Glomerular visceral epithelial cell (primary cell): ENCODE results near the gene ZNF700.
A peak's percentile ranks its signal among the peaks of the same experiment; 100 is the strongest.
"Not testable (repeated sequence)": the region's sequence is repeated elsewhere in the genome, so short reads cannot be mapped to it uniquely, and the experiment has no call there.

Source experiments
- DNase-seq: peaks from one replicate; pipeline ENCODE4 v3.0.0-alpha.2; 2016; ENCODE audit errors: extremely low spot score

The ZNF700 gene

GRCh38 chr19:11938383-11938782, 13.5 kb downstream of the ZNF700 start:
- not testable (repeated sequence) for DNase-seq

GRCh38 chr19:11941361-11941887, 16.5 kb downstream of the ZNF700 start:
- DNase-seq, result not testable (repeated sequence)

GRCh38 chr19:11942008-11942842, 17.3 kb downstream of the ZNF700 start:
- DNase-seq, result no peak

- no peak for DNase-seq
These were observed 17.9 kb downstream of the ZNF700 start for GRCh38 chr19:11942843-11943108.

DNA sequence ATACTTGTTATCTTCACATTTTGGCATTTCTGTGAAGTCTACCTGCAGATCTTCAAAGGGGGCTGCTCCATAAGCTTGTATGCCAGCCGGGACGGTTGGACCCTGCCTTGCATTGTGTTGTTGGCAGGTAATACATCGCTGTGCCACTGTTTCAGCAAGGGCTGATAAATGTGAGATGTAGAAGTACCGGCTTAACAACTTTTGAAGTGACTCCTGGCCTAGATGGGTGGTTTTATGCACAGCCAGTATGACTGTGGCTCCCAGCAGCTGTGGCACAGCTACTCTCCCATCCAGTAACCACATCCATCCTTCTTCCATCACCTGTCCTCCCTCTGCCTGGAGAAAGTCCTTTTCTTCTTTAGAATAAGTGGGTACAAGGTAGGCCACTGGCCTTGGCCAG, 19.7 kb downstream of the ZNF700 start:
- DNase-seq, result no peak

DNA sequence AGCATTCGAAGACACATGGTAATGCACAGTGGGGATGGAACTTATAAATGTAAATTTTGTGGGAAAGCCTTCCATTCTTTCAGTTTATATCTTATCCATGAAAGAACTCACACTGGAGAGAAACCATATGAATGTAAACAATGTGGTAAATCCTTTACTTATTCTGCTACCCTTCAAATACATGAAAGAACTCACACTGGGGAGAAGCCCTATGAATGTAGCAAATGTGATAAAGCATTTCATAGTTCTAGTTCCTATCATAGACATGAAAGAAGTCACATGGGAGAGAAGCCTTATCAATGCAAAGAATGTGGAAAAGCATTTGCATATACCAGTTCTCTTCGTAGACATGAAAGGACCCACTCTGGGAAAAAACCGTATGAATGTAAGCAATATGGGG, 23.7 kb downstream of the ZNF700 start:
- DNase-seq, result no peak

- no peak for DNase-seq
These were observed 24.3 kb downstream of the ZNF700 start for GRCh38 chr19:11949201-11949600.

DNA sequence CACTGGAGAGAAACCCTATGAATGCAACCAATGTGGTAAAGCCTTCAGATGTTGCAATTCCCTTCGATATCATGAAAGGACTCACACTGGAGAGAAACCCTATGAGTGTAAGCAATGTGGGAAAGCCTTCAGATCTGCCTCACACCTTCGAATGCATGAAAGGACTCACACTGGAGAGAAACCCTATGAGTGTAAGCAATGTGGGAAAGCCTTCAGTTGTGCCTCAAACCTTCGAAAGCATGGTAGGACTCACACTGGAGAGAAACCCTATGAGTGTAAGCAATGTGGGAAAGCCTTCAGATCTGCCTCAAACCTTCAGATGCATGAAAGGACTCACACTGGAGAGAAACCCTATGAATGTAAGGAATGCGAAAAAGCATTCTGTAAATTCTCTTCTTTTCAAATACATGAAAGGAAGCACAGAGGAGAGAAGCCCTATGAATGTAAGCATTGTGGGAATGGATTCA, 24.7 kb downstream of the ZNF700 start:
- DNase-seq, result not testable (repeated sequence)

GRCh38 chr19:11950312-11950711, 25.4 kb downstream of the ZNF700 start:
- no peak for DNase-seq

GRCh38 chr19:11963566-11964355, 38.9 kb downstream of the ZNF700 start:
- DNase-seq, result peak; percentile 12

DNA sequence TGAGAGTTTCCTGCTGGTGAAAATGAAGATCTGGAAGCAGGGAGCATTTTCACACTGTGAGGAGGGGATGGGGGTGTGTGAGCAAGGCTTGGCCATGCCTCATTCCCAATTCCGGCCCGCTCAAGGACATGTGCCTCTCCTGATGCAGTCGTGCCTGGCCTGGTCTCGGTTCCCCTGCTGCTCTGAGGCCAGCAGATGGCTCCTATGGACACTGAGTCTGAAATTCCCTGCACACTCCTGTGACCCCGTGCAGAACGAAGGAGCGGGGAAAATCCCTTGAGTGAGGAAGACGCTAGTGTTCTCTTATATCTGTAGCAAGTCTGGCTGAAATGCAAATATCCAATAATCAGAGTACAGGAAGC, 39.6 kb downstream of the ZNF700 start:
- peak; percentile 12 for DNase-seq

- no peak for DNase-seq
These were observed 40.1 kb downstream of the ZNF700 start, which contains the start of gene ZNF763 for GRCh38 chr19:11964858-11965645. ZNF763 (plus strand) TSS chr19:11965040; CDS start chr19:11965209, 169 bp downstream.

GRCh38 chr19:11970174-11970573, 45.3 kb downstream of the ZNF700 start:
- no peak for DNase-seq

- no peak for DNase-seq
These were observed 46.1 kb downstream of the ZNF700 start for GRCh38 chr19:11971041-11971440.

DNA sequence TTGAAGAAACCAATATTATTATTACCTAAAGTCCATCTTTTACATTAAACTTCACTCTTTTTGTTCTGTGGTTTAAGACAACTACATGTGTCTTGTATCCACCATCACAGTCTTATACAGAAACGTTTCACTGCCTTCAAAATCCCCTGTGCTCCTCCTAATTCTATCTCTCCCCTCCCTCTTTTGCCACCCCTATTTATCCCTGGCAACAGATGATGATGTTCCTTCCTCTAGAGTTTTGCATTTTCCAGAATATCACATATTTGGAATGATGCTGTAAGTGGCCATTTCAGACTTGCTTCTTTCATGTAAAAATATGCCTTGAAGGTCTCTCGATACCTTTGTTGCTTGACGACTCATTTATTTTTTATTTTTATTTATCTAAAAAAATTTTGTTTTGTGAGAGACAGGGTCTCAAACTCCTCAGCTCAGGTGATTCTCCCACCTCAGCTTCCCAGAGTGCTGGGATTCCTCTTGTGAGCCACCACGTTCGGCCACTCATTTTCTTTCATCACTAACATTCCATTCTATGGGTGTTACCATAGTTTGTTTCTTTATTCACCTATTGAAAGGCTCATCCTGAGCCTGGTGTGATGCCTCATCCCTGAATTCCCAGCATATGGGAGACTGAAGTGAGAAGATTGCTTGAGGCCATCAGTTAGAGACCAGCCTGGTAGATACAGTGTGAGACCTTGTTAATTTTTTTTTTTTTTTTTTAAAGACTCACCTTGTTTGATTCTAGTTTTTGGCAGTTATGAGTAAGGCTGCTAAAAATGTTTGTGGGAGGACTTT, 48.3 kb downstream of the ZNF700 start:
- DNase-seq, result no peak

DNA sequence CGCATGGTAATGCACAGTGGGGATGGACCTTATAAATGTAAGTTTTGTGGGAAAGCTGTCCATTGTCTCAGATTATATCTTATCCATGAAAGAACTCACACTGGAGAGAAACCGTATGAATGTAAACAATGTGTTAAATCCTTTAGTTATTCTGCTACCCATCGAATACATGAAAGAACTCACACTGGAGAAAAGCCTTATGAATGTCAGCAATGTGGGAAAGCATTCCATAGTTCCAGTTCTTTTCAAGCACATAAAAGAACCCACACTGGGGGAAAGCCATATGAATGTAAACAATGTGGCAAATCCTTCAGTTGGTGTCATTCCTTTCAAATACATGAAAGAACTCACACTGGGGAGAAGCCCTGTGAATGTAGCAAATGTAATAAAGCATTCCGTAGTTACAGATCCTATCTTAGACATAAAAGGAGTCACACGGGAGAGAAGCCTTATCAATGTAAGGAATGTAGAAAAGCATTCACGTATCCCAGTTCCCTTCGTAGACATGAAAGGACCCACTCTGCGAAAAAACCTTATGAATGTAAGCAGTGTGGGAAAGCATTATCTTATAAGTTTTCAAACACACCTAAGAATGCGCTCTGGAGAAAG, 53.7 kb downstream of the ZNF700 start:
- no peak for DNase-seq

- no peak for DNase-seq
These were observed 54.6 kb downstream of the ZNF700 start for GRCh38 chr19:11979527-11979926.

DNA sequence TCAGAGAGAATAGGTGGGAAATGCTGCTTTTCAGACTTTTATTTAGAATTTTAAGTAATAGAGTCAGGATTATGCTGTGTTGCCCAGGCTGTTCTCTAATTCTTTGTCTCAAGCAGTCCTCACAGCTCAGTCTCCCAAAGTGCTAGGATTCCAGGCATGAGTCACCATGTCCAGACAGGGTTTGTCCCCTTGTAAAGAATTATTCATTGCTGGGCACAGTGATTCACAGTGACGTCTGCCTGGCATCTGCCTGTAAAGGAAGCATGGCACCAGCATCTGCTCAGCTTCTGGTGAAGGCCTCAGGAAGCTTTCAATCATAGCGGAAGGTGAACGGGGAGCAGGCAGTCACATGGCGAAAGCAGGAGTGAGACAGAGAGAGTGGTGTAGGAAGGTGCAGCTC, 57.6 kb downstream of the ZNF700 start:
- DNase-seq, result peak; percentile 21

- DNase-seq, result no peak
These were observed 60.1 kb downstream of the ZNF700 start for GRCh38 chr19:11984986-11985385.

DNA sequence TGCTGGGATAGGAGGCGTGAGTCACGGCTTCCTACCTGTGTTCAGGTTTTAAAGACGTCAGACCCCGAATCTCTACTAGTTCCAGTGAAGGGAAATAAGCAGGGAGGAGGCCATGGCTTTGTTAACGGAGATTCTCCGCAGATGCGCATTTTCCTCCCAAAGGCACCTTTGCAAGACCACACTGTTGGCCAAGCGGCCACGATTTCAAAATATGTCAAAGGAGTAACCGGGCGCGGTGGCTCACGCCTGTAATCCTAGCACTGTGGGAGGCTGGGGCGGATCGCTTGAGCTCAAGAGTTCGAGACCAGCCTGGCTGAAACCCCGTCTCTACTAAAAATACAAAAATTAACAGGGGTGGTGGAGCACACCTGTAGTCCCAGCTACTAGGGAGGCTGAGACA, 61.8 kb downstream of the ZNF700 start:
- no peak for DNase-seq
